Prostate gland (tissue), 2 donors: ENCODE data around the gene GRK3.

Experiments
- CTCF ChIP-seq, 4 experiments: fragments of 200-600 bp in 2 of 4; fragments of 450-650 bp in 2 of 4; sonication (generic) in 2 of 4; IDR thresholded peaks; 1 replicate in 3 of 4; 2 replicates in 1 of 4; pipeline ENCODE4 v1.5.1; 2016 to 2019; ENCODE audit warnings: antibody characterized with exemption in 4 of 4, mild to moderate bottlenecking in 2 of 4, moderate library complexity in 2 of 4
- POLR2A ChIP-seq: fragments of 450-650 bp; IDR thresholded peaks from one replicate; pipeline ENCODE4 v1.6.1; 2016; ENCODE audit warnings: antibody characterized with exemption, mild to moderate bottlenecking

- no peak for TF ChIP-seq CTCF (IDR thresholded peaks at IDR 0.05)
- no peak for TF ChIP-seq POLR2A
These were observed 19.3 kb upstream of the GRK3 start for GRCh38 chr22:25545146-25545545.
